Measurements from ENCODE around the gene RBPJ. TPM values are rescaled to one million over a fixed set of nuclear protein-coding genes. Genes with fewer than 3 reads are reported as not detected.

Gene RBPJ
- total RNA-seq, 1 experiment from 2014 or later = 33.7 TPM

- H3K4me1 ChIP-seq (ENCODE audit: control insufficient read depth, insufficient read depth, low read length) = no peaks in the 10 kb centered on the region
- BruUV-seq (replicated peaks) = no TSS peak
- ATAC-seq (no peak), DNase-seq (ENCODE audit: low read depth, low spot score) (no peak)
- no peaks in the 10 kb centered on the region for H3K9me3 ChIP-seq (ENCODE audit: control insufficient read depth, insufficient read depth, low read depth, low read length)
- H3K36me3 ChIP-seq (ENCODE audit: control insufficient read depth, insufficient read depth, low read length) = no peaks in the 10 kb centered on the region
- intact Hi-C loops (cut with micrococcal nuclease; ENCODE audit: unreplicated experiment) (no loop called here), in situ Hi-C loops (cut with HindIII; ENCODE audit: low pct_unique_long_range_greater_than_20kb, low sequenced_read_pairs) (no loop called here)
- H3K27me3 ChIP-seq (ENCODE audit: control insufficient read depth, insufficient read depth, low read length) = no peaks in the 10 kb centered on the region
- TF ChIP-seq POLR2AphosphoS5 (IDR thresholded peaks at IDR 0.05; ENCODE audit: low read depth, low read length) (no peak), TCF7L2 (IDR thresholded peaks at IDR 0.05; ENCODE audit: low read depth, low read length) (no peak), SIN3A (IDR thresholded peaks at IDR 0.05; ENCODE audit: borderline replicate concordance, insufficient read depth, low read depth, low read length) (no peak), CTCF (IDR thresholded peaks at IDR 0.05) (no peak)
- TF ChIP-seq, protein P1, sequence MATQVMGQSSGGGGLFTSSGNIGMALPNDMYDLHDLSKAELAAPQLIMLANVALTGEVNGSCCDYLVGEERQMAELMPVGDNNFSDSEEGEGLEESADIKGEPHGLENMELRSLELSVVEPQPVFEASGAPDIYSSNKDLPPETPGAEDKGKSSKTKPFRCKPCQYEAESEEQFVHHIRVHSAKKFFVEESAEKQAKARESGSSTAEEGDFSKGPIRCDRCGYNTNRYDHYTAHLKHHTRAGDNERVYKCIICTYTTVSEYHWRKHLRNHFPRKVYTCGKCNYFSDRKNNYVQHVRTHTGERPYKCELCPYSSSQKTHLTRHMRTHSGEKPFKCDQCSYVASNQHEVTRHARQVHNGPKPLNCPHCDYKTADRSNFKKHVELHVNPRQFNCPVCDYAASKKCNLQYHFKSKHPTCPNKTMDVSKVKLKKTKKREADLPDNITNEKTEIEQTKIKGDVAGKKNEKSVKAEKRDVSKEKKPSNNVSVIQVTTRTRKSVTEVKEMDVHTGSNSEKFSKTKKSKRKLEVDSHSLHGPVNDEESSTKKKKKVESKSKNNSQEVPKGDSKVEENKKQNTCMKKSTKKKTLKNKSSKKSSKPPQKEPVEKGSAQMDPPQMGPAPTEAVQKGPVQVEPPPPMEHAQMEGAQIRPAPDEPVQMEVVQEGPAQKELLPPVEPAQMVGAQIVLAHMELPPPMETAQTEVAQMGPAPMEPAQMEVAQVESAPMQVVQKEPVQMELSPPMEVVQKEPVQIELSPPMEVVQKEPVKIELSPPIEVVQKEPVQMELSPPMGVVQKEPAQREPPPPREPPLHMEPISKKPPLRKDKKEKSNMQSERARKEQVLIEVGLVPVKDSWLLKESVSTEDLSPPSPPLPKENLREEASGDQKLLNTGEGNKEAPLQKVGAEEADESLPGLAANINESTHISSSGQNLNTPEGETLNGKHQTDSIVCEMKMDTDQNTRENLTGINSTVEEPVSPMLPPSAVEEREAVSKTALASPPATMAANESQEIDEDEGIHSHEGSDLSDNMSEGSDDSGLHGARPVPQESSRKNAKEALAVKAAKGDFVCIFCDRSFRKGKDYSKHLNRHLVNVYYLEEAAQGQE (IDR thresholded peaks at IDR 0.05; ENCODE audit: insufficient read depth in 1 of 2, low read depth in 2 of 2, low read length in 1 of 2) = no peak
- ChIA-PET CTCF (no interaction called here), POLR2A (no interaction called here)
- no peak overlapping the region for H3K27ac ChIP-seq (ENCODE audit: low read length)
- H3K4me3 ChIP-seq (ENCODE audit: low read depth in 2 of 2, low read length in 2 of 2) = no peak overlapping the region
Measured at GRCh38 chr4:26362745-26363439, 42.1 kb downstream of the RBPJ start.

DNA sequence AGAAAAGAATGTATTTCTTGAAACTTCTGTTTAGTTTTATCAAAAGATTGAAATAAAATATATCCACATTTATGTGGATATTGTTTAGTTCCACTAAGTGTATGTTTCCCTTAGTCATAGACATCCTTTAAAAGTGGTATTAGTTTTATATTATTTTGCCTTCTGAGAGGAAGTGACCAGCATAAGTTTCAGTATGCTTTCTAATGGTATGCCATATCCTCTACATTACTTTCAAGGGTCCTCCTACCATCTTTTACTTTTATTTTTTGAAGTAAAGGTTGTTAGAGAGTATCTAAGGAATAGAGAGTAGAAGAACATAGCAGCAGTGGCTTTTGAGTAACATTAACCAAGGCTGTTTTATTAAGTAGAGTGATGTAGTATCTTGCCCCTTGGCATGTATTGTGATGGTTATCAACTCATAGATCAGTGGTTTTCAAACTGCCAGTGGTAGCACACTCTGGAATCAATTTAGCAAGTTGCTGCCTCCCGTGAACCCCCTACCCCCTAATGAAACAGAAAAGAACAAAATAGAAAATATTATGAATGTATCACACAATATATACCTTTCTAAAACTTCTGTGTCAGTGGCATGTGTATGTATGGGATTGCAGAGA is 44.8 kb downstream of the RBPJ start:
- TF ChIP-seq SIN3A (IDR thresholded peaks at IDR 0.05; ENCODE audit: borderline replicate concordance, insufficient read depth, low read depth, low read length) (no peak), TCF7L2 (IDR thresholded peaks at IDR 0.05; ENCODE audit: low read depth, low read length) (no peak), POLR2AphosphoS5 (IDR thresholded peaks at IDR 0.05; ENCODE audit: low read depth, low read length) (no peak), CTCF (IDR thresholded peaks at IDR 0.05) (no peak)
- TF ChIP-seq, protein P1 (IDR thresholded peaks at IDR 0.05; ENCODE audit: insufficient read depth in 1 of 2, low read depth in 2 of 2, low read length in 1 of 2) = no peak

More for the DNA sequence above, 44.8 kb downstream of the RBPJ start:
- no peak overlapping the region for H3K27ac ChIP-seq (ENCODE audit: low read length)
- H3K4me3 ChIP-seq (ENCODE audit: low read depth in 2 of 2, low read length in 2 of 2) = no peak overlapping the region
- no peaks in the 10 kb centered on the region for H3K27me3 ChIP-seq (ENCODE audit: control insufficient read depth, insufficient read depth, low read length)
- intact Hi-C loops (cut with micrococcal nuclease; ENCODE audit: unreplicated experiment) (no loop called here), in situ Hi-C loops (cut with HindIII; ENCODE audit: low pct_unique_long_range_greater_than_20kb, low sequenced_read_pairs) (no loop called here)
- H3K4me1 ChIP-seq (ENCODE audit: control insufficient read depth, insufficient read depth, low read length) = no peaks in the 10 kb centered on the region; the same call in 1 of the 2 replicates
- no peaks in the 10 kb centered on the region for H3K36me3 ChIP-seq (ENCODE audit: control insufficient read depth, insufficient read depth, low read length)
- no peaks in the 10 kb centered on the region for H3K9me3 ChIP-seq (ENCODE audit: control insufficient read depth, insufficient read depth, low read depth, low read length)
- POLR2A ChIA-PET = no interaction called here
- no TSS peak for BruUV-seq (replicated peaks)
- no peak for DNase-seq (ENCODE audit: low read depth, low spot score)
- no peak for ATAC-seq
- CTCF ChIA-PET = no interaction called here

Measured in Panc1 (cell line).